Ishikawa (cell line): ENCODE data around the gene IL36B.

ENCODE experiments used
- CEBPB ChIP-seq: IDR thresholded peaks from 2 replicates; pipeline ENCODE4 v1.6.1; 2012
- CREB1 ChIP-seq: IDR thresholded peaks from 2 replicates; pipeline ENCODE4 v1.6.1; 2012; ENCODE audit warnings: low read depth
- EGR1 ChIP-seq: IDR thresholded peaks from 2 replicates; pipeline ENCODE4 v1.6.1; 2012
- EP300 ChIP-seq: IDR thresholded peaks from 2 replicates; pipeline ENCODE4 v1.6.1; 2012; ENCODE audit warnings: borderline replicate concordance
- FOXM1 ChIP-seq: IDR thresholded peaks from 2 replicates; pipeline ENCODE4 v1.6.1; 2012; ENCODE audit warnings: low read depth, borderline replicate concordance
- NFIC ChIP-seq: IDR thresholded peaks from 2 replicates; pipeline ENCODE4 v1.6.1; 2012
- RAD21 ChIP-seq: IDR thresholded peaks from 2 replicates; pipeline ENCODE4 v1.6.1; 2012; ENCODE audit warnings: low read depth
- REST ChIP-seq: IDR thresholded peaks from 2 replicates; pipeline ENCODE4 v1.6.1; 2012; ENCODE audit warnings: low read depth, mild to moderate bottlenecking
- TAF1 ChIP-seq: IDR thresholded peaks from 2 replicates; pipeline ENCODE4 v1.6.1; 2012; ENCODE audit warnings: low read depth, mild to moderate bottlenecking
- TCF12 ChIP-seq: IDR thresholded peaks from 2 replicates; pipeline ENCODE4 v1.6.1; 2012; ENCODE audit warnings: low read depth
- TEAD4 ChIP-seq: IDR thresholded peaks from 2 replicates; pipeline ENCODE4 v1.6.1; 2012
- YY1 ChIP-seq: IDR thresholded peaks from 2 replicates; pipeline ENCODE4 v1.6.1; 2012; ENCODE audit warnings: low read depth
- ZBTB7A ChIP-seq: IDR thresholded peaks from 2 replicates; pipeline ENCODE4 v1.6.1; 2012; ENCODE audit warnings: low read depth
- TF ChIP-seq, protein P1 (sequence below): IDR thresholded peaks from 2 replicates; pipeline ENCODE4 v1.6.1; 2012
- TF ChIP-seq, protein P2 (sequence below): IDR thresholded peaks from 2 replicates; pipeline ENCODE4 v1.6.1; 2012

The IL36B gene

DNA sequence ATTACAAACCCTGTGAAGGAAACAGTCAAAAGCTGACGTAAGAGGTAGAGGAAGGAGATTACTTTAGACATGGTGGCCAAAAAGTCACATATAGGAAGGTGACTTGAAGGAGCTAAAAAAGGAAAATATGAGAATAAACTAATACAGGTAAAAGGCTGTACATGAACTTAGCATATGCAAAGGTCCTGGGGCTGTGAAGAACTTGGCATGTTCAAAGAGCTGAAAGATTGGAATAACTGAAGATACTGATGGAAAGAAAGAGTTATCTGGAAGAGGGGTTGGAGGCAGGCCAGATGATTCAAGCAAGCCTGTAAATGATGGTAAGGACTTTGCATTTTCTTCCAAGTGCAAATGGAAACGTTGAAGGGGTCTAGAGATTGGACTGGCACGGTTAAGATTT, 34.2 kb downstream of the IL36B start:
- TF ChIP-seq TCF12 (no peak), EP300 (no peak), CEBPB (no peak), CREB1 (no peak), YY1 (no peak), EGR1 (no peak), REST (no peak), FOXM1 (no peak), NFIC (no peak), TEAD4 (no peak), TAF1 (no peak), ZBTB7A (no peak), RAD21 (no peak)
- TF ChIP-seq, protein P1, sequence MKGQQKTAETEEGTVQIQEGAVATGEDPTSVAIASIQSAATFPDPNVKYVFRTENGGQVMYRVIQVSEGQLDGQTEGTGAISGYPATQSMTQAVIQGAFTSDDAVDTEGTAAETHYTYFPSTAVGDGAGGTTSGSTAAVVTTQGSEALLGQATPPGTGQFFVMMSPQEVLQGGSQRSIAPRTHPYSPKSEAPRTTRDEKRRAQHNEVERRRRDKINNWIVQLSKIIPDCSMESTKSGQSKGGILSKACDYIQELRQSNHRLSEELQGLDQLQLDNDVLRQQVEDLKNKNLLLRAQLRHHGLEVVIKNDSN = no peak
- TF ChIP-seq, protein P2, sequence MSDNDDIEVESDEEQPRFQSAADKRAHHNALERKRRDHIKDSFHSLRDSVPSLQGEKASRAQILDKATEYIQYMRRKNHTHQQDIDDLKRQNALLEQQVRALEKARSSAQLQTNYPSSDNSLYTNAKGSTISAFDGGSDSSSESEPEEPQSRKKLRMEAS = no peak

DNA sequence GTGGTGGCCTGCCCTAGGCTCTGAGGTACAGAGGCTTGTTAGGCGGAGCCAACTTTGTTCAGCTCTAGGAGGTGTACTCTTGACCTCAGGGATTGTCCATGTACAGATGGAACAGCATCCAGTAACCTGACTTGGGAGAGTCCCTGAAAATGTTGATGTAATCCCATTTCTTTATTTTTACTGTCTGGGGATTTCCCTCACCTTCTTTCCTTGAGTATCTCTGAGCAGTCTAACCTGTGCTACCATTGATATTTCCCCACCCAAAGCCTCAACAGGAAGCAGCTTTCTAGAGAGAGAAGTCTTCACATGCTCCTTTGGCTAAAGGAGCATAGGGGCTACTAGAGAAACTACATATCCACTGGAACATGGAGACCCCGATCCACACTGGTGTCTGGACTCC, 37.0 kb downstream of the IL36B start:
- TF ChIP-seq YY1 (no peak), CEBPB (no peak), TCF12 (no peak)

DNA sequence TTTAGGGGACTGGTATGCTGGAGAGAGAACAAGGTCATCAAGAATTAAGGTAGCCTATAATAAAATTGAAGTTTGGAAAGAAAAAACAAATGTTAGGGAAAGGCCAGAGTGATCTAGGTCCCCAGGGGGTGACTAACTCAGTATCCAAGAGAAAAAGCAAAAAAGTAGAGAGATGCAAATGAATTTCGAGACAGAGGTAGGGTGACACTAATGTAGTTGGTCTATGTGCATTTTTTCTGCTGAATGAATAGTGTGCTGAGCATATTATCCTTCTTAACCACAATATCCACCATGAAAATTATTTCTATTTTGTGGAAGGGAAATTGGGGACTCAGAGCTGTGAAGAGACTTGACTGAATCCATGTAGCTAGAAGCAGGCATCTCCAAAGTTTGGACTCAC, 37.6 kb downstream of the IL36B start:
- no peak for TF ChIP-seq RAD21
- no peak for TF ChIP-seq EGR1
- TF ChIP-seq TAF1 = no peak
- no peak for TF ChIP-seq REST
- TF ChIP-seq FOXM1 = no peak
- no peak for TF ChIP-seq TEAD4

DNA sequence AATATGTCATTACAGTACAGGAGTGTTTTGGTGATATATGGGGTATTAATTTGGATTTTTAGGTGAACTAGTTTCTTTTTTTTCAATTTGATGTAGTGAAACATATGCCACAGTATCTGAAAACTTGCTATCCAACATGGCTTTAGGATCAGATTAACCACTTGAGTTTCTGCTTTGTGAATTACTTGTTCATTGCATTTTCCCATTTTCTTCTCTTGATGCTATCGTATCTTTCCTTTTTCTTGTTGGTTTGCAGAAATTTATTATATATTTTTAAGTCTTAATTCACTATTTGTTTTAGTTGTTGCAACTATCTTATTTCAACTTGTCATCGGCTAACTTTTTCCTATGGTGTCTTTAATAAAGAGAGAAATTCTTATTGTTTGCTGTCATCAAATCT, 38.6 kb downstream of the IL36B start:
- TF ChIP-seq, protein P2 = no peak
- TF ChIP-seq EGR1 (no peak), ZBTB7A (no peak), TEAD4 (no peak), NFIC (no peak), CEBPB (no peak), TAF1 (no peak), YY1 (no peak), REST (no peak), EP300 (no peak), TCF12 (no peak), FOXM1 (no peak), CREB1 (no peak), RAD21 (no peak)
- TF ChIP-seq, protein P1 = no peak

DNA sequence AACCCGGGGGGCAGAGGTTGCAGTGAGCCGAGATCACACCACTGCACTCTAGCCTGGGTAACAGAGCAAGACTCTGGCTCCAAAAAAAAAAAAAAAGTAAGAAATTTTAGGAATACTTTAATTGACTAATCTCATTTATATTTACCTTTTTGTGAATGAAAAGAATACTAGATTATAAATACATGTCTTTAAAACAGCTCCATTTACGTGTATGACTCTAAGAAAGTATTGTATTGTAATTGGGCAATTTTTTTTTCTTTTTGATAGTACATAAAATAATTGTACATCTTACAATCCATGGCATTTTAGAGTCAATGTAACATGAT, 39.4 kb downstream of the IL36B start:
- no peak for TF ChIP-seq TAF1
- TF ChIP-seq, protein P2 = no peak
- TF ChIP-seq RAD21 = no peak
- TF ChIP-seq TCF12 = no peak
- TF ChIP-seq CEBPB = no peak
- no peak for TF ChIP-seq FOXM1
- no peak for TF ChIP-seq EP300
